D341Med (cell line): ENCODE data around the gene BAHD1.
A peak's percentile ranks its signal among the peaks of the same experiment; 100 is the strongest.

Experiments used
- DNase-seq: peaks from one replicate; pipeline ENCODE4 v3.0.0; 2012; ENCODE audit warnings: low spot score

The BAHD1 gene

GRCh38 chr15:40440743-40441564 lies at the start of gene BAHD1:
BAHD1 (plus strand) TSS chr15:40440953; CDS start chr15:40458465, 17,512 bp downstream.
- peak; percentile 99 for DNase-seq

- DNase-seq, result no peak
These were observed 47.5 kb upstream of the BAHD1 start for GRCh38 chr15:40392986-40393948.

- no peak for DNase-seq
These were observed 42.9 kb upstream of the BAHD1 start for GRCh38 chr15:40397688-40398412.

GRCh38 chr15:40398413-40398873 lies 42.3 kb upstream of the BAHD1 start:
- no peak for DNase-seq

- DNase-seq, result no peak
These were observed 41.4 kb upstream of the BAHD1 start for GRCh38 chr15:40399370-40399769.

GRCh38 chr15:40405501-40406381 lies 35.0 kb upstream of the BAHD1 start, which contains the start of gene IVD:
IVD (plus strand) TSS chr15:40405795; CDS start chr15:40405828, 33 bp downstream.
- DNase-seq, result peak; percentile 99

- DNase-seq, result no peak
These were observed 33.3 kb upstream of the BAHD1 start for GRCh38 chr15:40407330-40407990.

- DNase-seq, result no peak
These were observed 31.4 kb upstream of the BAHD1 start for GRCh38 chr15:40409366-40409765.

- no peak for DNase-seq
These were observed 30.3 kb upstream of the BAHD1 start for GRCh38 chr15:40410476-40410875.

GRCh38 chr15:40412095-40412759 lies 28.5 kb upstream of the BAHD1 start:
- DNase-seq, result no peak

GRCh38 chr15:40413036-40413435 lies 27.7 kb upstream of the BAHD1 start:
- no peak for DNase-seq

GRCh38 chr15:40414816-40415215 lies 25.9 kb upstream of the BAHD1 start:
- no peak for DNase-seq

- DNase-seq, result no peak
These were observed 25.5 kb upstream of the BAHD1 start for GRCh38 chr15:40415226-40415625.

- no peak for DNase-seq
These were observed 24.7 kb upstream of the BAHD1 start for GRCh38 chr15:40416056-40416455.

- no peak for DNase-seq
These were observed 22.6 kb upstream of the BAHD1 start for GRCh38 chr15:40418126-40418525.

- DNase-seq, result no peak
These were observed 20.6 kb upstream of the BAHD1 start for GRCh38 chr15:40420071-40420713.

- no peak for DNase-seq
These were observed 20.0 kb upstream of the BAHD1 start for GRCh38 chr15:40420793-40421192.

GRCh38 chr15:40421246-40422157 lies 19.3 kb upstream of the BAHD1 start:
- DNase-seq, result peak; percentile 92
